ENCODE results near the gene MEI4.
"Not testable (repeated sequence)": the region's sequence is repeated elsewhere in the genome, so short reads cannot be mapped to it uniquely, and the experiment has no call there.

MEI4 gene

GRCh38 chr6:77652739-77653138 is at the start of gene MEI4:
MEI4 (plus strand) TSS chr6:77653039; CDS start chr6:77690672, 37,633 bp downstream.
- DNase-seq (ENCODE audit: low read depth in 1 of 2, low spot score in 1 of 2) = no peak

- no peak for DNase-seq (ENCODE audit: low read depth in 1 of 2, low spot score in 1 of 2)
These were observed 48.4 kb upstream of the MEI4 start for GRCh38 chr6:77604476-77604875.

GRCh38 chr6:77607004-77607403 is 45.8 kb upstream of the MEI4 start:
- no peak for DNase-seq (ENCODE audit: low read depth in 1 of 2, low spot score in 1 of 2)

GRCh38 chr6:77609106-77609505 is 43.7 kb upstream of the MEI4 start:
- DNase-seq (ENCODE audit: low read depth in 1 of 2, low spot score in 1 of 2) = no peak

GRCh38 chr6:77619114-77619513 is 33.7 kb upstream of the MEI4 start:
- DNase-seq (ENCODE audit: low read depth in 1 of 2, low spot score in 1 of 2) = no peak

- no peak for DNase-seq (ENCODE audit: low read depth in 1 of 2, low spot score in 1 of 2)
These were observed 32.5 kb upstream of the MEI4 start for GRCh38 chr6:77620278-77620882.

- DNase-seq (ENCODE audit: low read depth in 1 of 2, low spot score in 1 of 2) = no peak
These were observed 28.3 kb upstream of the MEI4 start for GRCh38 chr6:77624515-77624914.

- DNase-seq (ENCODE audit: low read depth in 1 of 2, low spot score in 1 of 2) = no peak
These were observed 26.4 kb upstream of the MEI4 start for GRCh38 chr6:77626426-77626825.

- no peak for DNase-seq (ENCODE audit: low read depth in 1 of 2, low spot score in 1 of 2)
These were observed 22.8 kb upstream of the MEI4 start for GRCh38 chr6:77630014-77630413.

- DNase-seq (ENCODE audit: low read depth in 1 of 2, low spot score in 1 of 2) = no peak
These were observed 19.4 kb upstream of the MEI4 start for GRCh38 chr6:77633471-77633870.

- no peak for DNase-seq (ENCODE audit: low read depth in 1 of 2, low spot score in 1 of 2)
These were observed 18.7 kb upstream of the MEI4 start for GRCh38 chr6:77633993-77634715.

GRCh38 chr6:77638129-77638830 is 14.6 kb upstream of the MEI4 start:
- DNase-seq (ENCODE audit: low read depth in 1 of 2, low spot score in 1 of 2) = no peak

GRCh38 chr6:77644102-77644705 is 8.6 kb upstream of the MEI4 start:
- no peak for DNase-seq (ENCODE audit: low read depth in 1 of 2, low spot score in 1 of 2)

GRCh38 chr6:77650098-77650663 is 2.7 kb upstream of the MEI4 start:
- DNase-seq (ENCODE audit: low read depth in 1 of 2, low spot score in 1 of 2) = no peak

- no peak for DNase-seq (ENCODE audit: low read depth in 1 of 2, low spot score in 1 of 2)
These were observed 977 bp downstream of the MEI4 start for GRCh38 chr6:77653816-77654215.

GRCh38 chr6:77655035-77655434 is 2.2 kb downstream of the MEI4 start:
- not testable (repeated sequence) for DNase-seq (ENCODE audit: low read depth in 1 of 2, low spot score in 1 of 2)

GRCh38 chr6:77656999-77657764 is 4.3 kb downstream of the MEI4 start:
- DNase-seq (ENCODE audit: low read depth in 1 of 2, low spot score in 1 of 2) = no peak

- DNase-seq (ENCODE audit: low read depth in 1 of 2, low spot score in 1 of 2) = no peak
These were observed 13.5 kb downstream of the MEI4 start for GRCh38 chr6:77666340-77666739.

- no peak for DNase-seq (ENCODE audit: low read depth in 1 of 2, low spot score in 1 of 2)
These were observed 14.0 kb downstream of the MEI4 start for GRCh38 chr6:77666846-77667245.

- no peak for DNase-seq (ENCODE audit: low read depth in 1 of 2, low spot score in 1 of 2)
These were observed 17.1 kb downstream of the MEI4 start for GRCh38 chr6:77669913-77670312.

GRCh38 chr6:77674211-77674610 is 21.4 kb downstream of the MEI4 start:
- no peak for DNase-seq (ENCODE audit: low read depth in 1 of 2, low spot score in 1 of 2)

All from activated T-helper 1 cell treated with anti-CD3 and anti-CD28 coated beads, Interleukin-2, amount 50 U/mL, for 16 hours (primary cell).